Fibroblast of pulmonary artery (primary cell): Measurements from ENCODE around the gene KIRREL3.

Source experiments
- DNase-seq: peaks from one replicate; pipeline ENCODE4 v3.0.0-alpha.2; 2010; ENCODE audit warnings: low read depth
- H3K4me3 ChIP-seq: replicated peaks from 2 replicates; pipeline ENCODE4 v1.5.1; 2011; ENCODE audit warnings: low read depth, mild to moderate bottlenecking, control low read depth, low read length, moderate library complexity
- TF ChIP-seq, protein P1 (sequence below): IDR thresholded peaks from 2 replicates; pipeline ENCODE4 v1.5.1; 2011; ENCODE audit warnings: mild to moderate bottlenecking, control low read depth, low read length, inconsistent platforms; ENCODE audit errors: missing control alignments

KIRREL3 gene

DNA sequence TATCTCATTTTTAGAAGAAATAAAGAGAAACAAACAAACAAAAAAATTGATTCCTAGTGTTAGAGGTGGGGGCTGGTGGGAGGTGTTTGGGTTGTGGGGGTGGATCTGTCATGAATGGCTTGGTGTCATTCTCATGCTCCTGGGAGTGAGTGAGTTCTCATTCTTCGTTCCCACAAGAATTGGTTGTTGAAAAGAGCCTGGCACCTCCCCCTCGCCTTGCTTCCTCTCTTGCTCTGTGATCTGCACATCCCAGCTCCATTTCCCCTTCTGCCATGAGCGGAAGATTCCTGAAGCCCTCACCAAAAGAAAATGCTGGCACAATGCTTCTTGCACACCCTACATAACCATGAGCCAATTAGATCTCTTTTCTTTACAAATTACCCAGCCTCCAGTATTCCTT is 367.2 kb downstream of the KIRREL3 start:
- TF ChIP-seq, protein P1, sequence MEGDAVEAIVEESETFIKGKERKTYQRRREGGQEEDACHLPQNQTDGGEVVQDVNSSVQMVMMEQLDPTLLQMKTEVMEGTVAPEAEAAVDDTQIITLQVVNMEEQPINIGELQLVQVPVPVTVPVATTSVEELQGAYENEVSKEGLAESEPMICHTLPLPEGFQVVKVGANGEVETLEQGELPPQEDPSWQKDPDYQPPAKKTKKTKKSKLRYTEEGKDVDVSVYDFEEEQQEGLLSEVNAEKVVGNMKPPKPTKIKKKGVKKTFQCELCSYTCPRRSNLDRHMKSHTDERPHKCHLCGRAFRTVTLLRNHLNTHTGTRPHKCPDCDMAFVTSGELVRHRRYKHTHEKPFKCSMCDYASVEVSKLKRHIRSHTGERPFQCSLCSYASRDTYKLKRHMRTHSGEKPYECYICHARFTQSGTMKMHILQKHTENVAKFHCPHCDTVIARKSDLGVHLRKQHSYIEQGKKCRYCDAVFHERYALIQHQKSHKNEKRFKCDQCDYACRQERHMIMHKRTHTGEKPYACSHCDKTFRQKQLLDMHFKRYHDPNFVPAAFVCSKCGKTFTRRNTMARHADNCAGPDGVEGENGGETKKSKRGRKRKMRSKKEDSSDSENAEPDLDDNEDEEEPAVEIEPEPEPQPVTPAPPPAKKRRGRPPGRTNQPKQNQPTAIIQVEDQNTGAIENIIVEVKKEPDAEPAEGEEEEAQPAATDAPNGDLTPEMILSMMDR: no peak
- no peak overlapping the region for H3K4me3 ChIP-seq
- no peak for DNase-seq

DNA sequence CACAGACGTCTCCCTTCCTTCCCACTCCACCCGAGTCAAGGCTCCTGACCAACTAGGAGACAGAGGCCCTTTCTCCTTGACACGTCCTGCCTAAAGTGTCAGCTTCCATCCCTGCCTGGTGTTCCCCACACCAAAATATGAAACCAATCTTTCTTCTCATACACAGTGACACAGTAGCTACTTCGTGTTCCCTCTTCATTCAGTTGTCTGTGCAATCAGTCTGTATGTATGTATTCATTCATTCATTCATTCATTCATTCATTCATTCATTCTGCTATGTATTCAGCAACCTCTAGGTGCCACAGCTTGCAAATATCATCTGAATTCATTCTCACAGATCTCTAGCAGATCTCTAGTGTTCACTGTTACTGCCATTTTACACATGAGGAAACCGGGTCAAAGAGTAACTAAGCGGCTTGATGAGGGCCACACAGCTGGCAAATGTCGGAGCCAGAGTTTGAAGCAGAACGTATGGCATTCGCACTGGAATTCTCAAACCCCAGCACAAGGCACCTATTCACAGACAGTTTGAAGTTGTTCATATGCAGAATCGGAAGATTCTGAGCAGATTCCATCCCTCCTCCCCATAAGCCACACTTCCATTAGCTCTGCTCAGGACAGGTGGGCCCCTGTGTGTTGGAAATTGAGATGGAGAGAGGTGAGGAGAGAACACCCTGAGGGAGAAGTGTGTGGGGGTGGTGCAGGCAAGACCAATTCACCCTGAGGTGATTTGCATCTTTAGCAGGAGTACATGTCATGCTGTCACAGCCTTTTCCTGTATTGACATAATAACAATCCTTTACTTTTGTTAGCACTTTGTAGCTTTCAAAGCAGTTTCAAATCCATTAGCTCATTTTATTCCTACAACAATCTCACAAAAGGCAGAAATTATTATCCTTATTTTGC is 369.4 kb downstream of the KIRREL3 start:
- TF ChIP-seq, protein P1: no peak
- no peak for DNase-seq
- no peak overlapping the region for H3K4me3 ChIP-seq

- H3K4me3 ChIP-seq: no peak overlapping the region
- no peak for DNase-seq
- TF ChIP-seq, protein P1: no peak
Observed at GRCh38 chr11:126630488-126630887, 370.1 kb downstream of the KIRREL3 start.

- H3K4me3 ChIP-seq: no peak overlapping the region
- TF ChIP-seq, protein P1: no peak
- no peak for DNase-seq
Observed at GRCh38 chr11:126628790-126629621, 371.6 kb downstream of the KIRREL3 start.

DNA sequence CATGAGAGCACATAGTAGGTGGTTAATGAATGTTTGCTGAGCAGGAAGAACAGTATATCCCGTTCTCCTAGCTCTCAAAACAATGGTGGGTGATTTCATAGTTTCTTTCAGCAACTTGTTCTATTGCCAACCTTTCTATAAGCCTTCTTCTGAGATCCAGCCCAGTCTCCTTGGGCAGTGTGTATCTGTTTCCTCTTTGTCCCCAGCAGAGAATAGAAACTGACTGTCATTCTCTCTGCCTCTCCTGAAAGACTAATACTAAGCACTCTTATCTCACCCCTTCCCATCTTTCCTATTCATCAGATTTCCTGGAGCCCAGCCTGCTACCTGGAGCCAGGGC is 372.1 kb downstream of the KIRREL3 start:
- TF ChIP-seq, protein P1: no peak
- DNase-seq: no peak
- H3K4me3 ChIP-seq: no peak overlapping the region

- no peak overlapping the region for H3K4me3 ChIP-seq
- TF ChIP-seq, protein P1: no peak
- DNase-seq: no peak
Observed at GRCh38 chr11:126627421-126627820, 373.1 kb downstream of the KIRREL3 start.
